ENCODE results near the gene TRIM27.
"Not testable (repeated sequence)": the region's sequence is repeated elsewhere in the genome, so short reads cannot be mapped to it uniquely, and the experiment has no call there.

The TRIM27 gene

GRCh38 chr6:28923318-28924102 lies at the start of gene TRIM27:
TSS of gene TRIM27 (minus strand) at chr6:28923985. CDS start at chr6:28923632, 353 bp downstream.
- DNase-seq: peak; percentile 90

DNA sequence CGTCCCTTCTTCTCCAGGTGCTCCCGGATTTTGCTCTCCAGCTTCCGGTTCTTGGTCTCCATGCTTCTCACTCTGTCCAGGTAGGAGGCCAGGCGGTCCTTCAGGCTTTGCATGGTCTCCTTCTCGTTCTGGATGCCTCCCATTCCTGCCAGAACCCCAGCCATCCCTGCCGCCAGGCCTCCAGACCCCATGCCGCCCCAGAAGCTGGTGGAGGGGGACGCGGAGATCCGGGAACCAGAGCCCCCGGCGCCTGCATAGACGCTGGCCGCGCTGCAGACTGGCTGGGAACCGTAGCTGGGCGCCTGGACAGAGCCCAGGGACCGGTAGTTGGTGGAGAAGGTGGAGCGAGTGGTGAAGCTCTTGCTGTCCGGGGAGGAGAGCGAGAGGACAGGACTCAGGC lies 46.3 kb upstream of the TRIM27 start:
- DNase-seq: not testable (repeated sequence)

- DNase-seq: no peak
These were observed 45.3 kb upstream of the TRIM27 start for GRCh38 chr6:28969129-28969528.

DNA sequence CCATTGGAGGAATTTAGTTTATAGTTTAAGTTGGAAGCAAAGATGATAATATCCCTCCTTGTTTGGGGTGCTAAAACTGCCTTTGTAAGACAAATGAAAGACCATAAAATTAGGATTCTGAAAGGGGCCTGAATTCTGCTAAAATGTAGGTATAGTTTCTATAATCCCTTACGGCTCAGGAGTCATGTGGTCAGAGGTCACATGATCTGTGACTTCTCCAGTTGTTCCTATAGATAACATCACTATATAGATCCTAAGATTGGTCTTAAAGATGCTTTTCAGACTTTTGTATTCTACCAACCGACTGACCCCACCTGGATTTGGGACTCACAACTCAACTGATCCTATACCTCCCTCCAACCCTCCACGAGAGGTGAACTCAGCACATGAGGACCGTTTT lies 44.7 kb upstream of the TRIM27 start:
- no peak for DNase-seq

- no peak for DNase-seq
These were observed 41.9 kb upstream of the TRIM27 start for GRCh38 chr6:28965706-28966105.

- no peak for DNase-seq
These were observed 37.2 kb upstream of the TRIM27 start for GRCh38 chr6:28960846-28961500.

DNA sequence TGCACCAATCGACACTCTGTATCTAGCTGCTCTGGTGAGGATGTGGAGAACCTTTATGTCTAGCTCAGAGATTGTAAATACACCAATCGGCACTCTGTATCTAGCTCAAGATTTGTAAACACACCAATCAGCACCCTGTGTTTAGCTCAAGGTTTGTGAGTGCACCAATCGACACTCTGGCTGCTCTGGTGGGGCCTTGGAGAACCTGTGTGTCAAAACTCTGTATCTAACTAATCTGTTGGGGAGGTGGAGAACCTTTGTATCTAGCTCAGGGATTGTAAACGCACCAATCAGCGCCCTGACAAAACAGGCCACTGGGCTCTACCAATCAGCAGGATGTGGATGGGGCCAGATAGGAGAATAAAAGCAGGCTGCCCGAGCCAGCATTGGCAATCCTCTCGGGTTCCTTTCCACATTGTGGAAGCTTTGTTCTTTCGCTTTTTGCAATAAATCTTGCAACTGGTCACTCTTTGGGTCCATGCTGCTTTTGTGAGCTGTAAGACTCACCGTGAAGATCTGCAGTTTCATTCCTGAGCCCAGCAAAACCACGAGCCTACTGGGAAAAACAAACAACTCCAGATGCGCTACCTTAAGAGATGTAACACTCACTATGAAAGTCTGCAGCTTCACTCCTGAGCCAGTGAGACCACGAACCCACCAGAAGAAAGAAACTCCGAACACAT lies 34.9 kb upstream of the TRIM27 start:
- not testable (repeated sequence) for DNase-seq

DNA sequence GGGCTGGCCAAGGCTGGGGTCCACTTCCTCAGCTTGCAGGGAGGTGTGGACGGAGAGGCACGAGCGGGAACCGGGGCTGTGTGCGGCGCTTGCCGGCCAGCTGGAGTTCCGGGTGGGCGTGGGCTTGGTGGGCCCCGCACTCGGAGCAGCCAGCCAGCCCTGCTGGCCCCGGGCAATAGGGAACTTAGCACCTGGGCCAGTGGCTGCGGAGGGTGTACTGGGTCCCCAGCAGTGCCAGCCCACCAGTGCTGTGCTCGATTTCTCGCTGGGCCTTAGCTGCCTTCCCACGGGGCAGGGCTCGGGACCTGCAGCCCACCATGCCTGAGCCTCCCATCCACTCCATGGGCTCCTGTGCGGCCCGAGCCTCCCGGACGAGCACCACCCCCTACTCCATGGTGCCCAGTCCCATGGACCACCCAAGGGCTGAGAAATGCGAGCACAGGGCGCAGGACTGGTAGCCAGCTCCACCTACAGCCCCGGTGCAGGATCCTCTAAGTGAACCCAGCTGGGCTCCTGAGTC lies 34.1 kb upstream of the TRIM27 start:
- not testable (repeated sequence) for DNase-seq

DNA sequence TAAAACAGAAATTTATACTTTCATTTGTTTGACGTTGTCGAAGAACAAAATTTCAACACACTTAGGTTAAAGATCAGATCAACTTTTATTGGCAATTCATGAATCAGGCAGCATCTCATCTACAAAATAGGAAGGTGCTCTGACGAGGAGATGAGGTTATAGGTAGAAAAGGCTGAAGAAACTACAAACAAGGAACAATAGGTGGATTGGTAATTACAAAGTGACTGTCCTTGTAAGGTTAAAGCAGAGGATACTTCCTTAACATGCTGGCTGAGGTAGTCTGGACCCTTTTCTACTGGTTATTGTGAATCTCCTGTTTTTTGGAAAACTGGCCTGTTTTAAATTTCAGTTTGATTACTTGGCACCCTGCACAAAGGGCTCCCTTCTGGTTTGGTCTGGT lies 32.5 kb upstream of the TRIM27 start:
- no peak for DNase-seq

DNA sequence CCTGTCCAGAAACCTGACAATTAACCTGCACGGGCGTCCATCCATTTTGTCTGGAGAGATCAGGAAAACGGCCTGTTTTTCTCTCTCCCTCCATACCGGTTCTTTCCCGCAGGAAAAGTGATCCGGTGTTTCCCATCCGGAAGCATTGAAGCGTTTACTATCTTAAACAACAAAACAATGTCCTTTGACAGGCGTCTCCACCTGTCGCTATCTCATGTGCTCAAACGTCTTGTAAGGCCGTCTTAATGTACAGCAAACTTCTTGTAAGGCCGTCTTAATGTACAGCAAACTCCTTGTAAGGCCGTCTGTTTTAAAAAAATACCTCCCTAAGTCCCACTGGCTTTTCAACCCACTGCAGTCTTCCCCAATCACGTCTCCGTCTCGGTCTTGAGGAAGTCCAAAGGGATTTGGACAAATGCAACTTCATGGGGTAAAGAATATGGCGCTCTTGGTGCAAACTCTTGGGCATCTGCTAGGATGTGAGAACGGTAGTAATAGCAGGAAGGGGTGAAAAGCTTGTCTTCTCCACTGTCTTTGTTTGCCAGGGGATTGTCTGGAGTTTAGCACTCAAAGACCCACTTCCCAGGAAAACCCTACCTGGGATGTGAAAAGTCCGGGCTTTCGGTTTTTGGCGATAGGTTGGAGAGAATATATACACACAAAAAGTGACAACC lies 29.9 kb upstream of the TRIM27 start:
- DNase-seq: peak; percentile 13

- DNase-seq: peak; percentile 84
These were observed 29.3 kb upstream of the TRIM27 start for GRCh38 chr6:28953039-28953584.

- not testable (repeated sequence) for DNase-seq
These were observed 25.9 kb upstream of the TRIM27 start for GRCh38 chr6:28949656-28950195.

- no peak for DNase-seq
These were observed 25.1 kb upstream of the TRIM27 start for GRCh38 chr6:28948782-28949486.

GRCh38 chr6:28947831-28948270 lies 24.1 kb upstream of the TRIM27 start:
- no peak for DNase-seq

DNA sequence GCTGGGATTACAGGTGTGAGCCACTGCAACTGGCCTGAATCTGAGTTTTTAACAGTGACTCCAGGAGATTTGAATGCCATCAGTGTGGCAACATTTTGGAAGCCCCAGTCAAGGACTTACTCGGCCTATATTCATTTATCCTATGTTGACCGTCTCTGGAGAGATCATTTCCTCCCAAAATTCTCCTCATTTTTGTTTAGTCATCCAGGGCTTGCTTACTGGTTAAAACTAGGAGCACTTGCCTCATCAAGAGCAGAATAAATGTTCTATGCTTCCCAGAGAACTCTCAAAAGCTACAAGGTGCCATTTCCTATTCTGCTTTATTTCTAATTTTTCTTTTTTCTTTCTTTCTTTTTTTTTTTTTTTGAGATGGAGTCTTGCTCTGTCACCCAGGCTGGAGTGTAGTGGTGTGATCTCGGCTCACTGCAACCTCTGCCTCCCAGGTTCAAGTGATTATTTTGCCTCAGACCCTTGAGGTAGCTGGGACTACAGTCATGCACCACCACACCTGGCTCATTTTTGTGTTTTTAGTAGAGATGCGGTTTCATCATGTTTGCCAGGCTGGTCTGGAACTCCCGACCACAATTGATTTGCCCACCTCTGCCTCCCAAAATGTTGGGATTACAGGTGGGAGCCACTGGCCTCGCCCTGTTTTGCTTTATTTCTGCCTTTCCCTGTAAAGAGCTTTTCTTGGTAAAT lies 23.4 kb upstream of the TRIM27 start:
- DNase-seq: no peak

GRCh38 chr6:28945349-28945748 lies 21.6 kb upstream of the TRIM27 start:
- DNase-seq: no peak

- DNase-seq: peak; percentile 88
These were observed 20.7 kb upstream of the TRIM27 start for GRCh38 chr6:28944412-28944865.

- DNase-seq: peak; percentile 88
These were observed 20.0 kb upstream of the TRIM27 start for GRCh38 chr6:28943557-28944411.

- DNase-seq: no peak
These were observed 19.4 kb upstream of the TRIM27 start for GRCh38 chr6:28943223-28943556.

All from activated CD4-positive, alpha-beta T cell treated with anti-CD3 and anti-CD28 coated beads, Interleukin-2, Interleukin-6, amounts not matched to agents 100 ng/mL and 50 ng/mL, durations not matched to agents 16 hours and 8 hours (primary cell).